ENCODE measurements around the gene BMPR1B.
A peak's percentile ranks its signal among the peaks of the same experiment; 100 is the strongest.

Gene BMPR1B

GRCh38 chr4:94976371-94977011 lies 218.7 kb downstream of the BMPR1B start:
- peak; percentile 93 for DNase-seq
- H3K27ac ChIP-seq: peak overlapping the region; percentile 90
- H3K27me3 ChIP-seq (replicated peaks): no peaks in the 10 kb centered on the region
- H3K4me3 ChIP-seq (ENCODE audit: low read depth, low read length): no peak overlapping the region
- TF ChIP-seq CTCF (IDR thresholded peaks at IDR 0.05; ENCODE audit: low read depth, low read length, missing control alignments): no peak
- in situ Hi-C loops (cut with HindIII; ENCODE audit: low pct_ligation_motif_present, low sequenced_read_pairs): no loop called here
- H3K36me3 ChIP-seq (replicated peaks): no peaks in the 10 kb centered on the region

GRCh38 chr4:94978904-94979303 lies 221.1 kb downstream of the BMPR1B start:
- no peak for TF ChIP-seq CTCF (IDR thresholded peaks at IDR 0.05; ENCODE audit: low read depth, low read length, missing control alignments)
- DNase-seq: peak; percentile 90
- in situ Hi-C loops (cut with HindIII; ENCODE audit: low pct_ligation_motif_present, low sequenced_read_pairs): no loop called here

GRCh38 chr4:94979621-94980020 lies 221.9 kb downstream of the BMPR1B start:
- H3K36me3 ChIP-seq (replicated peaks): no peaks in the 10 kb centered on the region
- no peak for DNase-seq
- TF ChIP-seq CTCF (IDR thresholded peaks at IDR 0.05; ENCODE audit: low read depth, low read length, missing control alignments): no peak
- no peak overlapping the region for H3K27ac ChIP-seq
- no peaks in the 10 kb centered on the region for H3K27me3 ChIP-seq (replicated peaks)
- in situ Hi-C loops (cut with HindIII; ENCODE audit: low pct_ligation_motif_present, low sequenced_read_pairs): no loop called here
- H3K4me3 ChIP-seq (ENCODE audit: low read depth, low read length): no peak overlapping the region

More at GRCh38 chr4:94978904-94979303, 221.1 kb downstream of the BMPR1B start:
- no peaks in the 10 kb centered on the region for H3K27me3 ChIP-seq (replicated peaks)
- no peaks in the 10 kb centered on the region for H3K36me3 ChIP-seq (replicated peaks)
- no peak overlapping the region for H3K4me3 ChIP-seq (ENCODE audit: low read depth, low read length)
- peak overlapping the region; percentile 61 for H3K27ac ChIP-seq

GRCh38 chr4:94995684-94996394 lies 238.1 kb downstream of the BMPR1B start:
- no peak overlapping the region for H3K4me3 ChIP-seq (ENCODE audit: low read depth, low read length)
- in situ Hi-C loops (cut with HindIII; ENCODE audit: low pct_ligation_motif_present, low sequenced_read_pairs): no loop called here
- no peaks in the 10 kb centered on the region for H3K27me3 ChIP-seq (replicated peaks)
- DNase-seq: no peak
- TF ChIP-seq CTCF (IDR thresholded peaks at IDR 0.05; ENCODE audit: low read depth, low read length, missing control alignments): no peak
- H3K27ac ChIP-seq: no peak overlapping the region
- no peaks in the 10 kb centered on the region for H3K36me3 ChIP-seq (replicated peaks)

GRCh38 chr4:95000076-95000648 lies 242.4 kb downstream of the BMPR1B start:
- H3K4me3 ChIP-seq (ENCODE audit: low read depth, low read length): no peak overlapping the region
- no peak for TF ChIP-seq CTCF (IDR thresholded peaks at IDR 0.05; ENCODE audit: low read depth, low read length, missing control alignments)
- no peak for DNase-seq
- no peaks in the 10 kb centered on the region for H3K36me3 ChIP-seq (replicated peaks)
- H3K27me3 ChIP-seq (replicated peaks): no peaks in the 10 kb centered on the region
- in situ Hi-C loops (cut with HindIII; ENCODE audit: low pct_ligation_motif_present, low sequenced_read_pairs): no loop called here
- no peak overlapping the region for H3K27ac ChIP-seq

All from brain microvascular endothelial cell (primary cell).